ENCODE data around the gene DOK6. TPM values are rescaled to one million over a fixed set of nuclear protein-coding genes. Genes with fewer than 3 reads are reported as not detected.

The DOK6 gene
- total and polyA plus RNA-seq, 10 donors, result 0.09 to 2.0 (median 0.40) TPM

DNA sequence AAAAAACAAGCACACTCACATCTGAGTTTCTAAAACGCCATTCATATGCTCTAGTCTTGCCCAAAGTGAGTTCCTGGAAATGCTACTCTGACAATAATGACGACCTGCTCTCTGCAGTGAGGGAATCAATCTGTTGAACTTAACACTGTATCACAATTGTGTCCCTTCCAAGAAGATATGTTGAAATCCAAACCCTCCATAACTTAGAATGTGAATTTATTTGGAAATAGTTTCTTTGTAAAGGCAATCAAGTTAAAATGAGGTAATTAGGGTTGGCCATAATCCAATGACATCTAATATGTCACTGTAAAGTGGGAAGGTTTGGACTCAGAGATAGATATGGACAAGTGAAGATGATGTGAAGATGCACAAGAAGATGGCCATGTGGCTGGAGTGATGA, 282.5 kb downstream of the DOK6 start:
- H3K36me3 ChIP-seq, result no peaks in the 10 kb centered on the region
- H3K4me1 ChIP-seq, result no peaks in the 10 kb centered on the region
- 64 to 81% (median 68%) methylated on average over 2 of the region's 2 CpGs for WGBS, 5 donors
- H3K27me3 ChIP-seq (replicated peaks in 1 of 7), result no peaks in the 10 kb centered on the region
- intact Hi-C loops (cut with DNase I; ENCODE audit: low total_unique reads), result no loop called here
- DNase-seq, result no peak
- no peak for TF ChIP-seq POLR2A (IDR thresholded peaks at IDR 0.05)
- TF ChIP-seq, protein P1, sequence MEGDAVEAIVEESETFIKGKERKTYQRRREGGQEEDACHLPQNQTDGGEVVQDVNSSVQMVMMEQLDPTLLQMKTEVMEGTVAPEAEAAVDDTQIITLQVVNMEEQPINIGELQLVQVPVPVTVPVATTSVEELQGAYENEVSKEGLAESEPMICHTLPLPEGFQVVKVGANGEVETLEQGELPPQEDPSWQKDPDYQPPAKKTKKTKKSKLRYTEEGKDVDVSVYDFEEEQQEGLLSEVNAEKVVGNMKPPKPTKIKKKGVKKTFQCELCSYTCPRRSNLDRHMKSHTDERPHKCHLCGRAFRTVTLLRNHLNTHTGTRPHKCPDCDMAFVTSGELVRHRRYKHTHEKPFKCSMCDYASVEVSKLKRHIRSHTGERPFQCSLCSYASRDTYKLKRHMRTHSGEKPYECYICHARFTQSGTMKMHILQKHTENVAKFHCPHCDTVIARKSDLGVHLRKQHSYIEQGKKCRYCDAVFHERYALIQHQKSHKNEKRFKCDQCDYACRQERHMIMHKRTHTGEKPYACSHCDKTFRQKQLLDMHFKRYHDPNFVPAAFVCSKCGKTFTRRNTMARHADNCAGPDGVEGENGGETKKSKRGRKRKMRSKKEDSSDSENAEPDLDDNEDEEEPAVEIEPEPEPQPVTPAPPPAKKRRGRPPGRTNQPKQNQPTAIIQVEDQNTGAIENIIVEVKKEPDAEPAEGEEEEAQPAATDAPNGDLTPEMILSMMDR (IDR thresholded peaks at IDR 0.05 in 8 of 11, conservative IDR thresholded peaks at IDR 0.05 in 3 of 11), result no peak
- TF ChIP-seq POLR2AphosphoS5 (IDR thresholded peaks at IDR 0.05), result no peak
- H3K27ac ChIP-seq, result no peak overlapping the region
- no peaks in the 10 kb centered on the region for H3K9me3 ChIP-seq
- H3K4me3 ChIP-seq, result no peak overlapping the region

DNA sequence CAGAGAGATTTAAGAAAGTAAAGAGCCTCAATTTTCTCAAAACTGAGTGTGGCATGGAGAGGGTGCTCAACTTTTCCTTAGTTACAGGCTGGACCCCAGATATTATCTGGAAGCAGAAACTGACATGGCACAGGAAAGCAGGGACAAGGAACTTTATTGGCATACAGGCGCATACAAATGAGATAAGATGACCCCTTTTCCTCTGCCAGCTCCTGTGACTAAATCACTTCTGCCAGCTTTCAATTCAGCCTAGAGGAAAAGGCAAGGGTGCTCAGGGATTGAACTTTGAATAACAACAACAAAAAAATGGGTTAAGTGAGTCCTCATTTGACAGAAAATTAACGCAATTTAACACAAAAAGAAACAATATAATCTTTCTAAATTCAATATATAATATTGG, 284.1 kb downstream of the DOK6 start:
- H3K4me1 ChIP-seq, result no peaks in the 10 kb centered on the region
- no peak for DNase-seq
- WGBS, 5 donors, result 49 to 84% (median 72%) methylated on average over 2 of the region's 2 CpGs
- intact Hi-C loops (cut with DNase I; ENCODE audit: low total_unique reads), result no loop called here
- H3K4me3 ChIP-seq, result no peak overlapping the region
- no peaks in the 10 kb centered on the region for H3K36me3 ChIP-seq
- H3K27me3 ChIP-seq (replicated peaks in 1 of 7), result no peaks in the 10 kb centered on the region
- TF ChIP-seq, protein P1 (IDR thresholded peaks at IDR 0.05 in 8 of 11, conservative IDR thresholded peaks at IDR 0.05 in 3 of 11), result no peak
- TF ChIP-seq POLR2AphosphoS5 (IDR thresholded peaks at IDR 0.05) (no peak), POLR2A (IDR thresholded peaks at IDR 0.05) (no peak)
- no peaks in the 10 kb centered on the region for H3K9me3 ChIP-seq
- no peak overlapping the region for H3K27ac ChIP-seq

DNA sequence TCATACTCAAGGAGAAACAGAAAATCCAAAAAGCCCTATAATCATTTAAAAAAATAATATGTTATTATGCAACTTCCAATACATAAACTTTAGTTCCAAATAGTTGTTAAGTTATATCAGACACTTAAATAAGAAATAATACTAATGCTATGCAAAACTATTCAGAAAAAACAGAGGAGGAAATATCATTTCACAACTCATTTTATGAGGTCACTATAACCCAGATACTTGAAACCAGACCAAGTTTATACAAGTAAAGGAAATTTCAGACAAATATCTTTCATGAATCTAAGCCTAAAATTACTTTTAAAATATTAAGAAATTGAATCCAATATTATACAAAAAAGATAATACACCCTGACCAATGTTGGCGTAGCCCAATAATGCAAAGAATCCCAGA, 286.2 kb downstream of the DOK6 start:
- DNase-seq, result no peak
- TF ChIP-seq, protein P1 (IDR thresholded peaks at IDR 0.05 in 8 of 11, conservative IDR thresholded peaks at IDR 0.05 in 3 of 11), result no peak
- TF ChIP-seq POLR2A (IDR thresholded peaks at IDR 0.05) (no peak), POLR2AphosphoS5 (IDR thresholded peaks at IDR 0.05) (no peak)
- intact Hi-C loops (cut with DNase I; ENCODE audit: low total_unique reads), result no loop called here
- no peaks in the 10 kb centered on the region for H3K27me3 ChIP-seq (replicated peaks in 1 of 7)
- H3K4me1 ChIP-seq, result no peaks in the 10 kb centered on the region
- H3K36me3 ChIP-seq, result no peaks in the 10 kb centered on the region
- H3K4me3 ChIP-seq, result no peak overlapping the region
- 0% methylated on average over 1 of the region's 1 CpG for WGBS, 5 donors
- H3K27ac ChIP-seq, result no peak overlapping the region
- H3K9me3 ChIP-seq, result no peaks in the 10 kb centered on the region

DNA sequence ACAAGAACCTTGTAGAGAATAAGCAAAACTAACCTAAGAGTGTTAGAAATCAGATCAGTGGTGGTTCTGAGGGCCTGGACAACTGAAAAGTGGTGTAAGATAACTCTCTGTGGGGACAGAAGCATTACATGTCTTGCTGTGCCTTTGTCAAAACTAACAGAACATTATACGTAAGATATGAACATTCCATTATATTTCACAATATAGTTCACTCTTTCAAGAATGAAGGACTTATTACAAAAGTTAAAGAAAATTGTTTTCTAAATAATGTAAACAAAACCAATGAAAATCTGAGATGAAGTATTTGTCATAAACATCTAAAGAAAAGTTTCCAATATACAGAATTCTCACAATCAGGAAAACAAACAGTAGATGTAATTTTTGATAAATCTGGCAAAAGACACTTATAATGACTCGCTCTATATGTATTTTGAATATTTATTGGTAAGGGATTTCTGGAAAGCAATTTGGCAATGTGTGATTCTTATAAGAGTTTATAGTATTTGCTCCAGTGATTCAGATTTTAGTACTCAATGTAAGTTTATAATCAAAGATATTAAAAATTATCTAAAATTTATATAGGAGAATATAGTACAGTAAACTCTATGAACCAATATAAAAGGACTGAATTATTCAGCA, 288.6 kb downstream of the DOK6 start:
- WGBS, 5 donors, result 89 to 98% (median 92%) methylated on average over 2 of the region's 2 CpGs
- Histone ChIP-seq H3K27me3 (replicated peaks in 1 of 7) (no peaks in the 10 kb centered on the region), H3K4me3 (no peak overlapping the region), H3K4me1 (no peaks in the 10 kb centered on the region), H3K9me3 (no peaks in the 10 kb centered on the region), H3K27ac (no peak overlapping the region), H3K36me3 (no peaks in the 10 kb centered on the region)
- intact Hi-C loops (cut with DNase I; ENCODE audit: low total_unique reads), result no loop called here
- TF ChIP-seq POLR2A (IDR thresholded peaks at IDR 0.05), result no peak
- DNase-seq, result no peak

All from spleen (tissue), 11 donors.